HepG2 (cell line): ENCODE data around the gene FCRLA. TPM values are rescaled to one million over a fixed set of nuclear protein-coding genes. Genes with fewer than 3 reads are reported as not detected.

Source experiments
- BCL6 ChIP-seq: IDR thresholded peaks from 2 replicates; pipeline ENCODE4 v1.6.1; 2016; ENCODE audit warnings: missing genetic modification reagents, missing compliant biosample characterization
- BHLHE40 ChIP-seq: IDR thresholded peaks from 2 replicates; pipeline ENCODE4 v1.6.1; 2011; ENCODE audit warnings: low read length, improper control_type of control experiment
- CSRNP1 ChIP-seq: sonication (generic); formaldehyde crosslinking; IDR thresholded peaks from 2 replicates; pipeline ENCODE4 v1.8.1; 2023; ENCODE audit warnings: mild to moderate bottlenecking, missing genetic modification reagents
- HDAC6 ChIP-seq: fragments of 200-600 bp; sonication (generic); IDR thresholded peaks from 2 replicates; pipeline ENCODE4 v1.7.0; 2017; ENCODE audit warnings: mild to moderate bottlenecking, antibody characterized with exemption, low read length, low read depth
- KDM1A ChIP-seq: IDR thresholded peaks from 2 replicates; pipeline ENCODE4 v1.6.1; 2016; ENCODE audit warnings: missing compliant biosample characterization
- MAX ChIP-seq: IDR thresholded peaks from 2 replicates; pipeline ENCODE4 v1.6.1; 2012; ENCODE audit warnings: inconsistent platforms
- MED13 ChIP-seq: sonication (generic); formaldehyde crosslinking; IDR thresholded peaks from 2 replicates; pipeline ENCODE4 v1.5.0; 2020; ENCODE audit warnings: missing genetic modification reagents
- MTA1 ChIP-seq: sonication (generic); formaldehyde crosslinking; IDR thresholded peaks from 2 replicates; pipeline ENCODE4 v1.4.0; 2020; ENCODE audit warnings: missing genetic modification reagents, mild to moderate bottlenecking, borderline replicate concordance
- PITX1 ChIP-seq: sonication (generic); formaldehyde crosslinking; IDR thresholded peaks from 2 replicates; pipeline ENCODE4 v1.5.1; 2020; ENCODE audit warnings: mild to moderate bottlenecking, missing genetic modification reagents
- SAP130 ChIP-seq: IDR thresholded peaks from 2 replicates; pipeline ENCODE4 v1.6.1; 2016; ENCODE audit warnings: low read depth
- SKI ChIP-seq: fragments of 450-650 bp; IDR thresholded peaks from one replicate; pipeline ENCODE4 v1.6.1; 2018; ENCODE audit warnings: mild to moderate bottlenecking; ENCODE audit not compliant: partially characterized antibody
- SNAPC4 ChIP-seq: sonication (generic); formaldehyde crosslinking; IDR thresholded peaks from 2 replicates; pipeline ENCODE4 v1.4.0; 2020; ENCODE audit warnings: mild to moderate bottlenecking, missing genetic modification reagents
- ZBTB2 ChIP-seq: sonication (generic); formaldehyde crosslinking; IDR thresholded peaks from 2 replicates; pipeline ENCODE4 v1.8.0; 2022; ENCODE audit warnings: low read depth, missing genetic modification reagents
- ZNF138 ChIP-seq: sonication (generic); formaldehyde crosslinking; IDR thresholded peaks from 2 replicates; pipeline ENCODE4 v1.5.0; 2020; ENCODE audit warnings: mild to moderate bottlenecking, low read depth, missing genetic modification reagents
- ZNF207 ChIP-seq: fragments of 450-650 bp; IDR thresholded peaks from 2 replicates; pipeline ENCODE4 v1.6.1; 2016; ENCODE audit warnings: antibody characterized with exemption, borderline replicate concordance
- ZNF296 ChIP-seq: sonication (generic); formaldehyde crosslinking; conservative IDR thresholded peaks from 2 replicates; pipeline ENCODE4 v1.5.0; 2020; ENCODE audit warnings: mild to moderate bottlenecking, missing genetic modification reagents
- ZNF572 ChIP-seq: sonication (generic); formaldehyde crosslinking; IDR thresholded peaks from 2 replicates; pipeline ENCODE4 v1.5.1; 2020; ENCODE audit warnings: mild to moderate bottlenecking, missing genetic modification reagents
- ZNF597 ChIP-seq: sonication (generic); formaldehyde crosslinking; IDR thresholded peaks from 2 replicates; pipeline ENCODE4 v1.5.0; 2020; ENCODE audit warnings: missing genetic modification reagents
- ZNF780A ChIP-seq: sonication (generic); formaldehyde crosslinking; IDR thresholded peaks from 2 replicates; pipeline ENCODE4 v1.8.0; 2022; ENCODE audit warnings: mild to moderate bottlenecking, missing genetic modification reagents, moderate library complexity
- ZNF850 ChIP-seq: sonication (generic); formaldehyde crosslinking; conservative IDR thresholded peaks from 2 replicates; pipeline ENCODE4 v1.9.0; 2021; ENCODE audit warnings: mild to moderate bottlenecking, missing genetic modification reagents
- polyA plus RNA-seq, 8 experiments: library from polyadenylated mRNA; depleted of rRNA in 3 of 8; stranded (reverse) in 7 of 8; unstranded in 1 of 8; fragments of >200 nt; fragmentation: Illumina TruSeq in 4 of 8; extraction: Trizol in 4 of 8; gene quantifications; 2 replicates each; pipeline versions ENCODE4 v1.2.1 to v1.2.3, GENCODE V29; 2011 to 2016; ENCODE audit warnings: low read depth in 4 of 8, missing spikeins in 1 of 8, mixed read lengths in 1 of 8; ENCODE audit not compliant: insufficient read depth in 1 of 8
- total RNA-seq, 5 experiments: library from RNA; depleted of rRNA; stranded (reverse); fragments of >200 nt; fragmentation: Illumina TruSeq; extraction: Trizol; gene quantifications; 2 replicates each; pipeline ENCODE4 v1.2.3, GENCODE V29; 2016; ENCODE audit warnings: low read depth in 1 of 5

Gene FCRLA
- total and polyA plus RNA-seq, 2 of the 13 experiments (the other 11 are each of a cell fraction or from before 2014, with no cell fraction given): not detected

GRCh38 chr1:161749509-161750407 lies 42.7 kb downstream of the FCRLA start, which contains the start of gene DUSP12 (continued):
- TF ChIP-seq ZNF597 (no peak), KDM1A (CRISPR knock-in tag) (no peak), MTA1 (CRISPR knock-in tag) (peak; percentile 85), BCL6 (CRISPR knock-in tag) (peak; percentile 8; the same call in 1 of the 2 replicates), CSRNP1 (CRISPR knock-in tag) (no peak; the same call in 1 of the 2 replicates), MAX (peak; percentile 73), ZBTB2 (CRISPR knock-in tag) (no peak; the same call in 1 of the 2 replicates), SKI (peak; percentile 42), ZNF296 (peak; percentile 71; the same call in 1 of the 2 replicates), SAP130 (CRISPR knock-in tag) (peak; percentile 75), ZNF138 (CRISPR knock-in tag) (no peak), ZNF207 (no peak), HDAC6 (no peak), BHLHE40 (no peak), SNAPC4 (CRISPR knock-in tag) (0 out of 2 replicates have a peak, but pooled peaks have one; percentile 32), ZNF780A (CRISPR knock-in tag) (no peak), ZNF850 (CRISPR knock-in tag) (0 out of 2 replicates have a peak, but pooled peaks have one; percentile 28), PITX1 (peak; percentile 77; the same call in 1 of the 2 replicates), ZNF572 (CRISPR knock-in tag) (no peak), MED13 (peak; percentile 22; the same call in 1 of the 2 replicates)
